BE2C (cell line): Measurements from ENCODE around the gene ESPNL.

Experiments used
- DNase-seq: peaks from one replicate; pipeline ENCODE4 v3.0.0-alpha.2; 2020
- H3K27me3 ChIP-seq: fragments of 250-450 bp; sonication (Bioruptor Pico); 2 replicates; pipeline ENCODE4 v1.5.1; 2020; ENCODE audit warnings: mild to moderate bottlenecking
- H3K36me3 ChIP-seq: fragments of 250-450 bp; sonication (Bioruptor Pico); 2 replicates; pipeline ENCODE4 v1.5.1; 2020; ENCODE audit warnings: mild to moderate bottlenecking
- H3K4me1 ChIP-seq: fragments of 250-450 bp; sonication (Bioruptor Pico); 2 replicates; pipeline ENCODE4 v1.5.1; 2020
- H3K4me3 ChIP-seq: 2 replicates; pipeline ENCODE4 v1.5.1; 2011; ENCODE audit warnings: low read depth, low read length
- H3K9me3 ChIP-seq: fragments of 250-450 bp; sonication (Bioruptor Pico); 2 replicates; pipeline ENCODE4 v1.5.1; 2020
- TF ChIP-seq, protein P1 (sequence below): IDR thresholded peaks from 2 replicates; pipeline ENCODE4 v1.5.1; 2012; ENCODE audit warnings: mild to moderate bottlenecking, low read depth, low read length

The ESPNL gene

DNA sequence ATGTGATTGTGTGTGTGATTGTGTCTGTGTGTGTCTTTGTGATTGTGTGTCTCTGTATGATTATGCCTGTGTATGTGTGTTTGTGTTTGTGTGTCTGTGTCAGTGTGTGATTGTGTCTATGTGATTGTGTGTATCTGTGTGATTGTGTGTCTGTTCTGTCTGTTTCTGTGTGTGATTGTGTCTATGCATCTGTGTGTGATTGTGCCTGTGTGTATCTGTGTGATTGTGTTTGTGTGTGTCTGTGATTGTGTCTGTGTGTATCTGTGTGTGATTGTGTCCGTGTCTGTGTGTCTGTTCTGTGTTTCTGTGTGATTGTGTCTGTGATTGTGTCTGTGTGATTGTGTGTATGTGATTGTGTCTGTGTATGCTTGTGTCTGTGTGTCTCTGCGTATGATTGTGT lies 26.2 kb downstream of the ESPNL start:
- H3K4me3 ChIP-seq, result no peak overlapping the region
- no peaks in the 10 kb centered on the region for H3K36me3 ChIP-seq
- no peaks in the 10 kb centered on the region for H3K4me1 ChIP-seq
- H3K9me3 ChIP-seq, result no peaks in the 10 kb centered on the region
- H3K27me3 ChIP-seq, result no peaks in the 10 kb centered on the region
- DNase-seq, result no peak
- TF ChIP-seq, protein P1, sequence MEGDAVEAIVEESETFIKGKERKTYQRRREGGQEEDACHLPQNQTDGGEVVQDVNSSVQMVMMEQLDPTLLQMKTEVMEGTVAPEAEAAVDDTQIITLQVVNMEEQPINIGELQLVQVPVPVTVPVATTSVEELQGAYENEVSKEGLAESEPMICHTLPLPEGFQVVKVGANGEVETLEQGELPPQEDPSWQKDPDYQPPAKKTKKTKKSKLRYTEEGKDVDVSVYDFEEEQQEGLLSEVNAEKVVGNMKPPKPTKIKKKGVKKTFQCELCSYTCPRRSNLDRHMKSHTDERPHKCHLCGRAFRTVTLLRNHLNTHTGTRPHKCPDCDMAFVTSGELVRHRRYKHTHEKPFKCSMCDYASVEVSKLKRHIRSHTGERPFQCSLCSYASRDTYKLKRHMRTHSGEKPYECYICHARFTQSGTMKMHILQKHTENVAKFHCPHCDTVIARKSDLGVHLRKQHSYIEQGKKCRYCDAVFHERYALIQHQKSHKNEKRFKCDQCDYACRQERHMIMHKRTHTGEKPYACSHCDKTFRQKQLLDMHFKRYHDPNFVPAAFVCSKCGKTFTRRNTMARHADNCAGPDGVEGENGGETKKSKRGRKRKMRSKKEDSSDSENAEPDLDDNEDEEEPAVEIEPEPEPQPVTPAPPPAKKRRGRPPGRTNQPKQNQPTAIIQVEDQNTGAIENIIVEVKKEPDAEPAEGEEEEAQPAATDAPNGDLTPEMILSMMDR, result no peak

DNA sequence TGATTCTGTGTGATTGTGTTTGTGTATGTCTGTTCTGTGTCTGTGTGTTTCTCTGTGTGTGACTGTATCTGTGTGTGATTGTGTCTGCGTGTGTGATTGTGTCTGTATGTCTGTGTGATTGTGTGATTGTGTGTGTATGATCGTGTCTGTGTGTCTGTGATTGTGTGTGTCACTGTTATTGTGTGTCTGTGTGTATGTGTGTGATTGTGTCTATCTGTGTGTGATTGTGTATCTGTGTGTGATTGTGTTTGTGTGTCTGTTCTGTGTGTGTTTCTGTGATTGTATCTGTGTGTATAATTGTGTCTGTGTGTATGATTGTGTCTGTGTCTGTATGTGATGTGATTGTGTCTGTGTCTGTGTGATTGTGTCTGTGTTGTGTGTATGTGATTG lies 26.6 kb downstream of the ESPNL start:
- Histone ChIP-seq H3K36me3 (no peaks in the 10 kb centered on the region), H3K27me3 (no peaks in the 10 kb centered on the region), H3K4me1 (no peaks in the 10 kb centered on the region), H3K4me3 (no peak overlapping the region), H3K9me3 (no peaks in the 10 kb centered on the region)
- no peak for DNase-seq
- TF ChIP-seq, protein P1, result no peak

DNA sequence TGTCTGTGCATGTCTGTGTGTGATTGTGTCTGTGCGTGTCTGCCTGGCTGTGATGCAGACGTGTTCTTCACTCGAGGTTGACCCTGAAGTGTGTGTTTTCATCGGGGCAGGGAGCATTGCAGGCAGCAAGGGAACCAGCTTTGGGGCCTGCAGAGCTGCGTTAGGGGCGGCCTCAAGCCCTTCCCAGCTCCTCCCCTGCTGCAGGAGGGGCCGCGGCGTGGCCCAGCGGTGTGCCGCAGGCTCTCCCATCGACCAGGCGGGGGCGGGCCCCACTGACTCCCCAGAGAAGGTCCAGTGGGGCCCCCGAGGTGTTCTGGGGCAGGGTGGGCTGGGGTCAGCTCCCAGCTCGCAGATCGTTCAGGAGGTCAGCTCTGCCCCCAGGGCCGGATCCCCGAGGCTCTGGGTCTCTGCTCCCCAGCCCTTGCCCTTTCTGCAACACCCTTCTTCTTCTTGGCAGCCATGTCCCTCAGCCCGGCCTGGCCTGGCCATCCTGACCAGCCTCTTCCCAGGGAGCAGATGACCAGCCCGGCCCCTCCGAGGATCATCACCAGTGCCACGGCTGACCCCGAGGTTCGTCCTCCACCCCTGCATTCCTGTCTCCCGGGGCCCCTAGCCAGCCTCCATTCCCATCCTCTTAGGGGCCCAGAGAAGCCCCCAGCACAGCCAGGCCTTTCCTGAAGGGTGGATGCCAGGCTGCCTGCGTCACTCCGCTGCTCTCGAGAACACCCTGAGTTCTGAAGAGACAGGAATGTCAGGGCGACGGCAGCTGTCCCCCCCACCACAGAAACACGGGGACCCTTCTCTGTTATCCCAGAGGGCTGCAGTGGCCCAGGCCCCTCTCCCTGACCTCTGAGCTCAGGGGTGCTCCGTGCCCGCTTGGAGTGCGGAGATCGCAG lies 27.3 kb downstream of the ESPNL start:
- Histone ChIP-seq H3K36me3 (no peaks in the 10 kb centered on the region), H3K4me3 (no peak overlapping the region), H3K9me3 (no peaks in the 10 kb centered on the region), H3K4me1 (no peaks in the 10 kb centered on the region), H3K27me3 (no peaks in the 10 kb centered on the region)
- no peak for DNase-seq
- TF ChIP-seq, protein P1, result no peak

- H3K9me3 ChIP-seq, result no peaks in the 10 kb centered on the region
- H3K4me1 ChIP-seq, result no peaks in the 10 kb centered on the region
- H3K36me3 ChIP-seq, result no peaks in the 10 kb centered on the region
- H3K4me3 ChIP-seq, result no peak overlapping the region
- TF ChIP-seq, protein P1, result no peak
- H3K27me3 ChIP-seq, result no peaks in the 10 kb centered on the region
- no peak for DNase-seq
These were observed 27.9 kb downstream of the ESPNL start for GRCh38 chr2:238128061-238128440.

DNA sequence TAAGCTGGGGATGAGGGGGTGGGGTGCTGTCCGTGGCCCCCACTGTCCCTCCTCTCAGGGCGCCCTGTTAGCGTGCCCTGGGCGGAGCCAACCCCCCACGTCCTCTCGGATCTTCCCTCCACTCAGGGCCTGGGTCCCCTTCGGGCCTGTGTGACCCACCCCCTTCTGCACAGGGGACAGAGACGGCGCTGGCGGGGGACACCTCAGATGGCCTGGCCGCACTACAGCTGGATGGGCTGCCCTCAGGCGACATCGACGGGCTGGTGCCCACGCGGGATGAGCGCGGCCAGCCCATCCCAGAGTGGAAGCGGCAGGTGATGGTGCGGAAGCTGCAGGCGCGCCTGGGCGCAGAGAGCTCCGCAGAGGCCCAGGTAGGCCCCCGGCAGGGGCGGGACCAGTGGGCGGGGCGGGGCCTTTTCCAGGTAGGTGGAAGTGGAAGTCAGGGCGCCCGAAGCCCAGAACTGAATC lies 28.4 kb downstream of the ESPNL start:
- Histone ChIP-seq H3K27me3 (no peaks in the 10 kb centered on the region), H3K9me3 (no peaks in the 10 kb centered on the region), H3K4me3 (no peak overlapping the region), H3K4me1 (no peaks in the 10 kb centered on the region), H3K36me3 (no peaks in the 10 kb centered on the region)
- TF ChIP-seq, protein P1, result no peak
- DNase-seq, result no peak
